ENCODE results near the gene DNAH17. TPM values are rescaled to one million over a fixed set of nuclear protein-coding genes. Genes with fewer than 3 reads are reported as not detected.

The DNAH17 gene
- total and polyA plus RNA-seq, 2 of the 8 experiments (the other 6 are each of a cell fraction or from before 2014, with no cell fraction given): 0.14 to 0.67 TPM

GRCh38 chr17:78491236-78492115 lies 85.7 kb downstream of the DNAH17 start:
- no peak overlapping the region for H3K27ac ChIP-seq (ENCODE audit: low read depth, low read length)
- DNase-seq (ENCODE audit: low read depth in 1 of 2, low spot score in 2 of 2) (no peak), FAIRE-seq (no peak)
- CTCF ChIA-PET (ENCODE audit: partially characterized antibody): interaction anchor here (0.8 to 3.4 kb wide), 11 partner anchors 9 to 272 kb away, joined by 3 to 22 read pairs (median 5); no protein-coding TSS in a partner anchor
- no peaks in the 10 kb centered on the region for H3K9me3 ChIP-seq (ENCODE audit: insufficient read depth in 2 of 2, low read depth in 1 of 2, low read length in 1 of 2)
- H4K5ac ChIP-seq (ENCODE audit: insufficient read length, low read depth, low read length): no peak overlapping the region
- H2AK5ac ChIP-seq (ENCODE audit: low read depth, low read length): no peak overlapping the region
- WGBS, 2 experiments (ENCODE audit: extremely low coverage in 1 of 2, insufficient coverage in 1 of 2, insufficient read length in 1 of 2, insufficient replicate concordance in 2 of 2, low coverage in 1 of 2, low lambda C conversion rate in 2 of 2, missing lambda C conversion rate in 1 of 2): 92% methylated on average over 31 of the region's 31 CpGs; no CpG with 5 or more reads in 1 of the 2 experiments
- H3K4me1 ChIP-seq (replicated peaks in 1 of 4; ENCODE audit: control insufficient read depth in 3 of 4, insufficient read depth in 4 of 4, low read length in 3 of 4): no peaks in the 10 kb centered on the region; a peak in 1 of 7 replicates
- no peak overlapping the region for H2BK5ac ChIP-seq (ENCODE audit: low read depth, low read length)
- peak overlapping the region; percentile 14 for H3K4ac ChIP-seq (replicated peaks; ENCODE audit: insufficient read length, low read depth, low read length)
- no peak overlapping the region for H3K9ac ChIP-seq (replicated peaks in 1 of 4; ENCODE audit: extremely low read depth in 1 of 4, low read depth in 3 of 4, low read length in 3 of 4)
- no peak overlapping the region for H3K56ac ChIP-seq (replicated peaks; ENCODE audit: insufficient read length, low read depth, low read length)
- H3K18ac ChIP-seq (ENCODE audit: extremely low read depth, low read length): no peak overlapping the region; the same call in 1 of the 2 replicates
- H3K14ac ChIP-seq (ENCODE audit: insufficient read length): no peak overlapping the region
- peaks cover 0 to 3% (median 0%) of the 10 kb centered on the region in 4 experiments; a peak in 3 of 7 replicates for H3K27me3 ChIP-seq (replicated peaks in 1 of 4; ENCODE audit: control insufficient read depth in 3 of 4, extremely low read depth in 1 of 4, insufficient read depth in 3 of 4, low read length in 3 of 4)
- no peaks in the 10 kb centered on the region for H3K79me1 ChIP-seq (ENCODE audit: low read depth, low read length)
- H3K23me2 ChIP-seq (ENCODE audit: low read depth, low read length): no peaks in the 10 kb centered on the region
- no peak overlapping the region for H3K23ac ChIP-seq (ENCODE audit: insufficient read length)
- POLR2A ChIA-PET (ENCODE audit: partially characterized antibody): no interaction called here
- no peak overlapping the region for H2BK15ac ChIP-seq (ENCODE audit: low read length)
- H2AFZ ChIP-seq (ENCODE audit: low read length): no peak overlapping the region
- H2BK12ac ChIP-seq (ENCODE audit: low read depth, low read length): no peak overlapping the region
- no peak overlapping the region for H3K4me2 ChIP-seq (ENCODE audit: insufficient read depth in 1 of 2, low read depth in 2 of 2, low read length in 2 of 2)
- H3K79me2 ChIP-seq (ENCODE audit: control insufficient read depth in 1 of 2, insufficient read depth in 2 of 2, low read length in 2 of 2): no peaks in the 10 kb centered on the region
- no peak overlapping the region for H3K4me3 ChIP-seq (ENCODE audit: extremely low read depth in 1 of 4, insufficient read depth in 2 of 4, low read depth in 3 of 4, low read length in 4 of 4)
- H3K36me3 ChIP-seq (ENCODE audit: control insufficient read depth in 2 of 4, insufficient read depth in 4 of 4, low read length in 3 of 4): no peaks in the 10 kb centered on the region
- H2BK120ac ChIP-seq (replicated peaks; ENCODE audit: low read depth, low read length): no peak overlapping the region
- H4K91ac ChIP-seq (replicated peaks; ENCODE audit: insufficient read length, low read length): no peak overlapping the region
- no peak overlapping the region for H2BK20ac ChIP-seq (ENCODE audit: low read length)
- no peak overlapping the region for H4K8ac ChIP-seq (ENCODE audit: extremely low read depth, insufficient read depth, low read length)
- no peaks in the 10 kb centered on the region for H4K20me1 ChIP-seq (replicated peaks in 1 of 2; ENCODE audit: control insufficient read depth in 1 of 2, insufficient read depth in 2 of 2, low read length in 2 of 2)
- TF ChIP-seq RAD21 (IDR thresholded peaks at IDR 0.05 in 1 of 2, conservative IDR thresholded peaks at IDR 0.05 in 1 of 2; ENCODE audit: low read depth in 2 of 2, low read length in 2 of 2): no peak
- no peak for TF ChIP-seq JUND (IDR thresholded peaks at IDR 0.05; ENCODE audit: low read length)
- no peak for TF ChIP-seq HDAC6 (IDR thresholded peaks at IDR 0.05; ENCODE audit: low read depth, low read length)
- TF ChIP-seq MAFK (IDR thresholded peaks at IDR 0.05; ENCODE audit: low read depth, low read length): no peak
- TF ChIP-seq GTF2F1 (IDR thresholded peaks at IDR 0.05; ENCODE audit: borderline replicate concordance, low read depth, low read length): no peak
- no peak for TF ChIP-seq TAF1 (IDR thresholded peaks at IDR 0.05; ENCODE audit: low read depth, low read length)
- no peak for TF ChIP-seq SP4 (IDR thresholded peaks at IDR 0.05; ENCODE audit: low read length)
